ENCODE results near the gene ADSL. TPM values are rescaled to one million over a fixed set of nuclear protein-coding genes. Genes with fewer than 3 reads are reported as not detected.
A peak's percentile ranks its signal among the peaks of the same experiment; 100 is the strongest.

Gene ADSL
- total RNA-seq, 1 donor from 2014 or later = 56.6 TPM

DNA sequence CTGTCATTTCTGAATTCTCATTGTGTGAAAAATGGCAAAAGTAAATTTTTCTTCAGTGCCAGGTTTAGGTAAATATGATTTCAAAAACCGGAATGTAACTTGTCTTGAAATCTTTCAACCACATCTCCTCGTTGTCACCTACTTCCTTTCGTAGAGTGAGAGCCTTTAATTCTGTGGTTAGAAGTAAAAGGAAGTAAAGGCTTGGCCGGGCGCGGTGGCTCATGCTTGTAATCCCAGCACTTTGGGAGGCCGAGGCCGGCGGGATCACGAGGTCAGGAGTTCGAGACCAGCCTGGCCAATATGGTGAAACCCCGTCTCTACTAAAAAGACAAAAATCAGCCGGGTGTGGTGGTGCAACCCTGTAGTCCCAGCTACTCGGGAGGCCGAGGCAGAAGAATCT is 53.9 kb downstream of the ADSL start:
- no peak for ATAC-seq
- intact Hi-C loops (cut with micrococcal nuclease) = no loop called here
- peak; percentile 54 for DNase-seq

DNA sequence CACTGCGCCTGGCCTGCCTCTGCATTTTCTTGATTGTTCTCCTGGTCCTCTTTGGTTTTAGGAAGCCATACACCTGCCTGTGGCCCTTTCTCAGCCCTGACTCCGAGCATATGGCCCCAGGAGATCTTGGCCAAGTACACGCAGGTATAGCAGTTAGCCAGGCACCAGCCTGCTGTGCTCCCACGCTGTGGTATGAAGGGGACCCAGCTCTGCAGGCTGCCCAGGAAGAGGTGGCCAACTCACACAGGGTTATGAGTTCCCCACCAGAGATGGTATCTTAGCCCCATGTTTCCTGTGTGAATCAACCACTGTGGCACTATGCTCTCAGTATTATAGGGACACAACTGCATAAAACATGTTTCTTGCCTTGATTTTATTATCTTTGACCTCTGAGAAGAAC is 55.2 kb downstream of the ADSL start:
- intact Hi-C loops (cut with micrococcal nuclease) = no loop called here
- ATAC-seq = no peak
- DNase-seq = no peak

GRCh38 chr22:40401981-40402406 is 55.7 kb downstream of the ADSL start:
- no peak for ATAC-seq
- intact Hi-C loops (cut with micrococcal nuclease) = no loop called here
- no peak for DNase-seq

- intact Hi-C loops (cut with micrococcal nuclease) = no loop called here
- no peak for ATAC-seq
- no peak for DNase-seq
Measured at GRCh38 chr22:40403141-40403540, 56.8 kb downstream of the ADSL start.

DNA sequence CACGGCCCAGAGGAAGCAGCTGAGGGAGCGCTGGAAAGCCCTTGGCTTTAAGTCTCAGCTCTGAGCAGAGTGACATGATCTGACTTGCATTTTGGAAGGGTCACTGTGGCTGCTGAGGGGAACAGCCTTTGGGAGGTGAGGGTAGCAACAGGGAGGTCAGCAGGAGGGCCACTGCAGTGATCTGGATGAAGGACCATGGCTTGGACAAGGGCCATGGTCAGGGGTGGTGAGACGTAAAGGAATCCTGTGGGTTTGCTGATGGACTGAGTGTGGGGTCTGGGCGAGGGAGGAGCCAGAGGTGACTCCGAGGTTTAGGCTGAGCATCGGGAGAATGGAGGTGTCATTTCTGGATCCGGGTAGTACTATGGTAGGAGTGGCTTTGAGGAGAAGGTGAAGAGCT is 57.4 kb downstream of the ADSL start:
- intact Hi-C loops (cut with micrococcal nuclease) = no loop called here

DNA sequence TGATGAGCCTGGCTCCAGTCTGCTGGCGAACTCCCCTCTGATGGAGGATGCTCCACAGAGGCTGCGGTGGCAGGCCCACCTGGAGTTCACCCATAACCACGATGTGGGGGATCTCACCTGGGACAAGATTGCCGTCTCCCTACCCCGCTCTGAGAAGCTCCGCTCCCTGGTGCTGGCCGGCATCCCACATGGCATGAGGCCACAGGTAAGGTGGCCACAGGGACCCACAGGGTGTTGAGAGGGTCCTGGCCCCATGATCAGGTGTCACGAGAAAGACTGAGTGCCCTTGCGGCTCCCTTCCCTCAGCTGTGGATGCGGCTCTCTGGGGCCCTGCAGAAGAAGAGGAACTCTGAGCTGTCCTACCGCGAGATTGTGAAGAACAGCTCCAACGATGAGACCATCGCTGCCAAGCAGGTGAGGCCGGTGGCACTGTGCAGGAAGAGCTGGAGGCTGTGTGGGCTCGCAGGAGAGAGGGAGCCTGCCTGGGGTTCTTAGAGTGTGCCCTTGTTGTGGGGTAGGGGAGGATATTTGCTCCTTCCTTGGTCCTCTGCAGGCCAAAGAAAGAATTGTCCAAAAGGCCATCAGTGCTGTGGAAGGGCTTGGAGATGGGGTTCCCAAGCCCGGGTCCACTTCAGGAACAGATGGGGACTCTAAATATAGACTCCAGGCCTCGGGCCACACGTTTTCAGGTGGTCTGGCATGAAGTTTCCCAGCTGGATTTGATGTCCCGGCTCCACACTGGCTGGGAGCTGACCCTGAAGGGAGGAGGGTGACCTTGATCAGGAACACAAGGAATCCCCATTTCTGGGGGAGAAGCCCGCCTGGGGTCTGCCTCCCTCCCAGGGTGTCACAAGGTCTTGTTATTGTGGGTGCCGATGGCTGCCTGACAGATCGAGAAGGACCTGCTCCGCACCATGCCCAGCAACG is 58.2 kb downstream of the ADSL start:
- intact Hi-C loops (cut with micrococcal nuclease) = no loop called here
- DNase-seq = no peak
- no peak for ATAC-seq

More for the DNA sequence above, 57.4 kb downstream of the ADSL start:
- no peak for DNase-seq
- ATAC-seq = no peak

DNA sequence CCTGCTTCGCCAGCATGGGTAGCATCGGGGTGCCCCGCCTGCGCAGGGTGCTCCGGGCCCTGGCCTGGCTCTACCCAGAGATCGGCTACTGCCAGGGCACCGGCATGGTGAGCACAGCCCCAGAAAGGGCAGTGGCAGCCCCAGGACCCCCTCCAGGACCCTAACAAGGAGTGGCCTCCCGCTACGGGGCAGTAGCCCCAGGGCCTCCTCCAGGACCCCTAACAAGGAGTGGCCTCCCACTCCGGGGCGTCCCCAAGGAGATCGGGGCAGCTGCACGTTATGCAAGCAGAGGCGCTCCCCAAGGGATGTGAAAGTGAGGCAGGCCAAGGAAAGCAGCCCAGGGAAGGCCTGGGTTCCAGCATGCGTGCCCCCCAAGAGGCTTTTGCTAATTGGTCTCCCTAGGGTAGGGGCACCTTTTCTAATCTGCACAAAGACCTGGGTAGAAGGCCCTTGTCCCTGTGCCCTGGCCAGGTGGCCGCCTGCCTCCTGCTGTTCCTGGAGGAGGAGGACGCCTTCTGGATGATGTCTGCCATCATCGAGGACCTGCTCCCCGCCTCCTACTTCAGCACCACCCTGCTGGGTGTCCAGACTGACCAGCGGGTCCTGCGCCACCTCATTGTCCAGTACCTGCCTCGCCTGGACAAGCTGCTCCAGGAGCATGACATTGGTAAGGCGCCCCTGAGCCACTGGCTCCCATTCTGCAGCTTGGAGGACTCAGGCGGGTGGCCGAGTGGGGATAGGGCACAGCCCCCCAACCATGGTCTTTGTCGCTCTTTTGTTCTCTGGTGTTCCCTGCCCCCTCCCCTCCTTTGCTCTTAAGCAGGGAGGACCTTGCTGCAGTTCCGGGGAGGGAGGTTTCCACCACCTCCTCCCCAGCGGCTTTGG is 59.1 kb downstream of the ADSL start:
- ATAC-seq (peak; percentile 3), DNase-seq (no peak)
- intact Hi-C loops (cut with micrococcal nuclease) = no loop called here

- ATAC-seq (no peak), DNase-seq (no peak)
- intact Hi-C loops (cut with micrococcal nuclease) = no loop called here
Measured at GRCh38 chr22:40406063-40406890, 60.0 kb downstream of the ADSL start.

DNA sequence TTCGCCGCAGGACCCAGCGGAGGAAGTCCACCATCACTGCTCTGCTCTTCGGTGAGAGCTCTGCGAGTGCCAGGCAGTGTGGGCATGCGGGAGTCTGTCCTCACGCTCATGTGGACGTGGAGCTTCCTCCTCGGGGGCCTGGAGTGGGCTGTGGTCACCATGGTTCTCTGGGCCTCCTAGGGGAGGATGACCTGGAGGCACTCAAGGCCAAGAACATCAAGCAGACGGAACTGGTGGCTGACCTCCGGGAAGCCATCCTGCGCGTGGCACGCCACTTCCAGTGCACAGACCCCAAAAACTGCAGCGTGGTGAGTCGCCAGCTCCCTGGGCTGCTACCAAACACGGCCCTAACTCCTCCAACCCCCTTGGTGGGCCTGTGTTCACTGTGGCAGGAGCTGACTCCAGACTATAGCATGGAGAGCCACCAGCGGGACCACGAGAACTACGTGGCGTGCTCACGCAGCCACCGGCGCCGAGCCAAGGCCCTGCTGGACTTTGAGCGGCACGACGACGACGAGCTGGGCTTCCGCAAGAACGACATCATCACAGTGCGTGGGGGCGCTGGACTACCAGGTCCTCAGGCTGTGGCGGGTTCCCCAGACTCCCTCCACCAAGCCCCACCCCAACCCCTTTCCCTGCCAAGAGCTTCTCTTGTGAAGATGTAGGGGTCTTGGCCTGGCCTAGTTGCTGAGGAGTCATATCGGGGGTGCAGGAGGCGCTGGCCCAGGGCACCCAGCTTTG is 60.9 kb downstream of the ADSL start:
- DNase-seq (peak; percentile 30), ATAC-seq (no peak)
- intact Hi-C loops (cut with micrococcal nuclease) = no loop called here

- ATAC-seq (no peak), DNase-seq (no peak)
- intact Hi-C loops (cut with micrococcal nuclease) = no loop called here
Measured at GRCh38 chr22:40407831-40408717, 61.8 kb downstream of the ADSL start.

GRCh38 chr22:40408718-40409612 is 62.7 kb downstream of the ADSL start:
- ATAC-seq = no peak
- intact Hi-C loops (cut with micrococcal nuclease) = no loop called here
- no peak for DNase-seq

DNA sequence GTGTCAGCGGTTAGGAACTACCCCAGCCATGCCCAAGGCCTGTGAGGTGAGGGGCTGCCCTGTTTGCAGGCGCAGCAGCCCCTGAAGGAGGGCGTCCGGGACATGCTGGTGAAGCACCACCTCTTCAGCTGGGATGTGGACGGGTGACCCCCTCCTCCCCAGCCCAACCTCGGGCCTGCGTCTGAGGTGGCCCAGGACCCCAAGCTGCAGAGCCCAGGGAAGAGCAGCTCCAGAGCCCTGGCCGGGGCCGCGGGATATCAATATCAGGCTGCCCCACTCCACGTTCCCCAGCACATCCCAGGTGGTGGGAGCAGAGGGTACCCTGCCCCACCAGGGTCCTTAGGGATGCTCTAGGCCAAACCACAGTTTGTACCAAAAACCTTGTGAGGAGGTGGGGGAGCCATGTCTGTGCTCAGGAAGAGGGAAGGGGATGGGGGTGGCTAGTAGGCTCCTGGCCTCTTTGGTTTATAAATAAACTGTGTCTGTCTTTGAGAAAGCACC is 63.4 kb downstream of the ADSL start:
- peak; percentile 28 for DNase-seq
- intact Hi-C loops (cut with micrococcal nuclease) = no loop called here
- ATAC-seq = no peak

DNA sequence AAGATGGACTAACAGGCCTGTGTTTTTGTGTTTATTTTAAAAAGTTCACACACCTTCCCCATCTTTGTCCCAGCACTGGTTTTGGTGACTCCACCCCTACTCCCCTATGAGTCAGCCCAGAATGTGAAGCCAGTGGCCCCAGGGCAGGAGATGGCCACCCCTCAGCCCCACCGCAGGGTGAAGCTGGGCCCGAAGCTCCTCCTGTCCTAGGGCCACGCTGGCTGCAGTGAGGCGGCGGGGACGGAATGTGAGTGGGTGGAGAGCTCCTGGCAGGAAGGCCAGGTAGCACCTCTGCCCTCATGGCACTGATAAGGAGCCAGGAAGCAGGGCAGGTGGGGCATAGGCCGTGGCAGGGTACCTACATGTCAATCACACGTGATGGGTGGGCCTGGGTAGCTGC is 64.0 kb downstream of the ADSL start:
- intact Hi-C loops (cut with micrococcal nuclease) = no loop called here
- ATAC-seq (no peak), DNase-seq (no peak)

DNA sequence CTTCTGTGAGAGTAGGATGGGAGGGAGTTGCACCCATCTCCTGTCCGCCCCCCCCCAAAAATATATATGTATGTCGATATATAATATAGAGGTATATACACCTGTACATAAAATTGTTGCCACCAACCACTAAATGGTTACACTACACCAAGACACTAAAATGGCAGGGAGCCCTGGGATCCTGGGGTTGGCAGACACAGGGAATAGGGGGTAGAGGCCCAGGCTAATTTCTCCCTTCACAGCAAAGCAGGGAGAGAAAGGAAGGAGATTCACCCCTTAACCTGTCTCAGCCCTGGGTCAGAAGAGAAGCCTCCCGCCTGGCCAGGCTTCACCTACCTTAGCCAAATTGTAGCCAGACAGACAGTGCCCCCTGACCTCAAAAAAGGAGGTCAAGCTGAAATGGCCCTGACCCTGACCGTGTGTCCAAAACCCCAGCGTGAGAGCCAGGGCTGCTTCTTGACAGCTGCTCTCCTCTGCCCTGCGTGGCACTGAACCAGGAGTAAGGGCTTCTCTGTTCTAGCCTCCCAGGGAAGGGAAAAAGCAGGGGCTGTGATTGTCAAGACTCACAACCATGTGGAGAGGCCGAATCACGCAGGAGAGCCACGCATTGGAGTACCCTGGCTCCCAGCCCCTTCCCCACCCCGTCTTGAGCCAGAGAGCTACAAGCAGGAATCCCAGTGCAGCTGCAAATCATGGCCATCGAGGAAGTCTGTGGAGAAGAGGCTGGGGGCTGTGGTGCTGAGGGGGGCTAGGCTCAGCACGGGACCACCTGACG is 64.6 kb downstream of the ADSL start:
- intact Hi-C loops (cut with micrococcal nuclease) = no loop called here
- ATAC-seq (no peak), DNase-seq (no peak)

GRCh38 chr22:40411506-40411861 is 65.2 kb downstream of the ADSL start:
- DNase-seq = peak; percentile 33
- ATAC-seq = no peak
- intact Hi-C loops (cut with micrococcal nuclease) = no loop called here

- DNase-seq (no peak), ATAC-seq (no peak)
- intact Hi-C loops (cut with micrococcal nuclease) = no loop called here
Measured at GRCh38 chr22:40412441-40412840, 66.1 kb downstream of the ADSL start.
